AG09309 (cell line): ENCODE measurements around the gene GRIK3.

ENCODE experiments used
- DNase-seq: peaks from one replicate; pipeline ENCODE4 v3.0.0-alpha.2; 2010; ENCODE audit warnings: low read depth
- H3K4me3 ChIP-seq: 2 replicates; pipeline ENCODE4 v1.5.1; 2011; ENCODE audit warnings: mild to moderate bottlenecking, low read depth, low read length, moderate library complexity; ENCODE audit not compliant: control insufficient read depth
- CTCF ChIP-seq: IDR thresholded peaks from 2 replicates; pipeline ENCODE4 v1.5.1; 2011; ENCODE audit warnings: mild to moderate bottlenecking, low read depth, low read length, inconsistent platforms; ENCODE audit not compliant: insufficient read depth, control insufficient read depth; ENCODE audit errors: missing control alignments

Gene GRIK3

GRCh38 chr1:36874271-36875060, 159.8 kb downstream of the GRIK3 start:
- DNase-seq = no peak
- no peak for TF ChIP-seq CTCF
- no peak overlapping the region for H3K4me3 ChIP-seq

GRCh38 chr1:36872858-36873257, 161.5 kb downstream of the GRIK3 start:
- no peak overlapping the region for H3K4me3 ChIP-seq
- no peak for TF ChIP-seq CTCF
- no peak for DNase-seq

GRCh38 chr1:36872126-36872754, 162.1 kb downstream of the GRIK3 start:
- DNase-seq = no peak
- TF ChIP-seq CTCF = no peak
- no peak overlapping the region for H3K4me3 ChIP-seq

- no peak for DNase-seq
- no peak for TF ChIP-seq CTCF
- H3K4me3 ChIP-seq = no peak overlapping the region
Measured at GRCh38 chr1:36871146-36871971, 163.0 kb downstream of the GRIK3 start.

GRCh38 chr1:36869826-36870225, 164.5 kb downstream of the GRIK3 start:
- no peak for DNase-seq
- no peak for TF ChIP-seq CTCF
- no peak overlapping the region for H3K4me3 ChIP-seq

- no peak for DNase-seq
- no peak overlapping the region for H3K4me3 ChIP-seq
- TF ChIP-seq CTCF = no peak
Measured at GRCh38 chr1:36869054-36869453, 165.3 kb downstream of the GRIK3 start.
